GM18508 (cell line): ENCODE results near the gene C18orf63.

Experiments used
- ATAC-seq: cut with Tn5 transposase; IDR thresholded peaks from one replicate; pipeline ENCODE4 v1.9.1; 2021; ENCODE audit warnings: moderate number of reproducible peaks; ENCODE audit not compliant: insufficient read depth, unreplicated experiment

Gene C18orf63

GRCh38 chr18:74399091-74399887 lies 83.7 kb downstream of the C18orf63 start:
- no peak for ATAC-seq

DNA sequence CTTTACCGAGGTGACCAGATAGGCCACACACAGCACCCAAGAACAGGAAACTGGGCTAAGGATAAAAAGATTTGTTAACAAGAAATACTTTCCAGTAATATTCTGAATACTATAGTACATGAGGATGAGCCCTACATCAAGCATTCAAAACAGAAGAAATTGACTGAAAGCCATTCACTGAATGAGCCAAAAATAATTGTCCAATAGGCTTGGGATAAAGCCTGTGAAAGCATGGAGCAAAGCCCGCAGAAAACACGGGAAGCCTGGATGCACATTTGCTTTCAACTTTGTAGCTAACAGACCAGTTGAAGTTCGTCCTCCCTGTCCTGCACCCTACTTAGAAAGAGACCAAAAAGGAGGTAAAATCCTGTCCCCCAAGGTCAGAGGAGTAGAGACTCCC lies 85.2 kb downstream of the C18orf63 start:
- ATAC-seq, result no peak

DNA sequence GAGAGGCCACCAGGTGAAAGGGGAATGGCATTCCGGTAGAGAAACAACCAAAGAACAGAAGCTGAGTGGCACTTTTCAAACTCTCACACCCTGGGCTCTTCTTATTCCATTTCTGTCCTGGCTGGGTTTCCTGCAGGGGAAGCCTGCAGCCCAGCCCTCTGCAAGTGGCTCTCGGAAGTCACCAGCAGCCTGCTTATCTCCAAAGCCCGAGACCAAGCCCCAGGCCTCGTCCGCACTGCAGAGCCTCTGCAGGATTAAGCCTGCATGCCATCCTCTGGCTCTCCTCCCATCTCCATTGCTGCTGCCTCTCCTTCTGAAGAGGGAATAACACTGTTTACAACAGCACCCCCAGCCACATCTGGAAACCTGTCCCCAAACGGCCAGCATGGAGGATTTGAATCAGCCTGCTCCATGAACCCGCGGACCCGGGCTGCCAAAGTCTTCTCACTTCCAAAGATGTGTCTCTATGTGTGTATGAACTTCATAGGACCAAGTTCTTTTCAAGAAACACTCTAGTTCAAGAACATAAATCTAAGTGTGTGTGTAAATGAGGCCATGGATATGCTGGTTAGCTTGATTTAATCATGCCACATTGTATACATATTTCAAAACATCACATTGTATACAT lies 87.3 kb downstream of the C18orf63 start:
- no peak for ATAC-seq

DNA sequence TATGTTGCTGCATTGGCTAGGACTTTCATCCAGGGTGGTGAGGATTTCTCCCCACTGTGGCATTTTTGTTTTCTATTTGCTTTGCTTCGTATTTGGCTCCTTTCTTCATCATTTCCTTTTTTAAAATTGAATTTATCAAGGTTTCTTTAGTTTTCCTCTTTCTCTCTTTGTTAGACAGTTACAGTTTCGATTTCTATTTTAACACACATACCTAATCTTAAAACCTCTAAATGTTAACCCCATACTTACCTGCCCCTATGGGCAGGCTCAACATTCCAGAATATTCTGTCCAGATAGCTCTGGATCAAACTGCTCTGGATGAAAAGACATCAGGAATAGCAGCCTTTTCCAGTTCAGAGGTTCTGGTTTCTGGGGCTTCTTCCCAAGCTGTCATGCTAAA lies 92.2 kb downstream of the C18orf63 start:
- ATAC-seq, result no peak
